Testis (tissue), 2 donors: ENCODE measurements around the gene ETNPPL.

ENCODE experiments used
- POLR2A ChIP-seq: fragments of 450-650 bp; IDR thresholded peaks from one replicate; pipeline ENCODE4 v1.6.1; 2017; ENCODE audit warnings: antibody characterized with exemption, mild to moderate bottlenecking, moderate library complexity
- TF ChIP-seq, protein P1 (sequence below), 3 experiments: fragments of 450-650 bp in 2 of 3; fragments of 200-600 bp in 1 of 3; sonication (generic) in 1 of 3; IDR thresholded peaks; one replicate each; pipeline ENCODE4 v1.5.1; 2016 to 2019; ENCODE audit warnings: antibody characterized with exemption in 3 of 3, mild to moderate bottlenecking in 2 of 3, moderate library complexity in 1 of 3

DNA sequence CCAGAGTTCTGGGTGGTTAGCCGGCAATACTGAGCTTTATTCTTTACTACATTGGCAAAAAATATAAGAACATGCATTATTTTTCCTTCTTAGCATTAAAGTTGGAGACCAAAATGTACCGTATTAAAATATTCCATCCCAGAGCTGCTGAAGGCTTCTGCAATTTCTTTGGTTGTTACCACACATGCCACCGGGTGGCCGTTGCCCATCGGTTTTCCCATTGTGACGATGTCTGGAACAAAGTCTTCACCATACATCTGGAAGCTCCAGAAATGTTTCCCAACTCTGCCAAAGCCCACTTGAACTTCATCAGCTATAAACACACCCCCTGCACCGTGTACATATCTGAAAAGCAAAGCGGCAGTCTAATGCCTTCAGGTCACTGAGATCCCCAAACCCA, 13.7 kb downstream of the ETNPPL start:
- no peak for TF ChIP-seq POLR2A
- TF ChIP-seq, protein P1, sequence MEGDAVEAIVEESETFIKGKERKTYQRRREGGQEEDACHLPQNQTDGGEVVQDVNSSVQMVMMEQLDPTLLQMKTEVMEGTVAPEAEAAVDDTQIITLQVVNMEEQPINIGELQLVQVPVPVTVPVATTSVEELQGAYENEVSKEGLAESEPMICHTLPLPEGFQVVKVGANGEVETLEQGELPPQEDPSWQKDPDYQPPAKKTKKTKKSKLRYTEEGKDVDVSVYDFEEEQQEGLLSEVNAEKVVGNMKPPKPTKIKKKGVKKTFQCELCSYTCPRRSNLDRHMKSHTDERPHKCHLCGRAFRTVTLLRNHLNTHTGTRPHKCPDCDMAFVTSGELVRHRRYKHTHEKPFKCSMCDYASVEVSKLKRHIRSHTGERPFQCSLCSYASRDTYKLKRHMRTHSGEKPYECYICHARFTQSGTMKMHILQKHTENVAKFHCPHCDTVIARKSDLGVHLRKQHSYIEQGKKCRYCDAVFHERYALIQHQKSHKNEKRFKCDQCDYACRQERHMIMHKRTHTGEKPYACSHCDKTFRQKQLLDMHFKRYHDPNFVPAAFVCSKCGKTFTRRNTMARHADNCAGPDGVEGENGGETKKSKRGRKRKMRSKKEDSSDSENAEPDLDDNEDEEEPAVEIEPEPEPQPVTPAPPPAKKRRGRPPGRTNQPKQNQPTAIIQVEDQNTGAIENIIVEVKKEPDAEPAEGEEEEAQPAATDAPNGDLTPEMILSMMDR (IDR thresholded peaks at IDR 0.05) = no peak
